Heart left ventricle (tissue), 16 donors: ENCODE results near the gene FOSL2. TPM values are rescaled to one million over a fixed set of nuclear protein-coding genes. Genes with fewer than 3 reads are reported as not detected.

ENCODE experiments used
- ATAC-seq, 4 donors: fragments of 200-7000 bp; cut with Tn5 transposase; one replicate each; pipeline ENCODE4 v1.9.1; 2020 to 2022; ENCODE audit warnings: moderate library complexity in 4 of 4, mild to moderate bottlenecking in 3 of 4, moderate number of reproducible peaks in 1 of 4
- DNase-seq, 5 donors: peaks; one replicate each; pipeline ENCODE4 v3.0.0-alpha.2; 2020
- H3K27ac ChIP-seq, 12 donors: fragments of 200-600 bp; sonication (generic) in 4 of 12; one replicate each; pipeline versions ENCODE4 v1.5.0 to v1.8.0; 2016 to 2022; ENCODE audit warnings: mild to moderate bottlenecking in 2 of 12
- H3K27me3 ChIP-seq, 9 donors: fragments of 200-600 bp; sonication (generic) in 2 of 9; one replicate each; pipeline versions ENCODE4 v1.5.1 to v1.8.0; 2016 to 2022; ENCODE audit warnings: mild to moderate bottlenecking in 3 of 9
- H3K36me3 ChIP-seq, 9 donors: fragments of 200-600 bp; sonication (generic) in 2 of 9; one replicate each; pipeline versions ENCODE4 v1.5.0 to v1.8.0; 2018 to 2022; ENCODE audit warnings: mild to moderate bottlenecking in 2 of 9
- H3K4me1 ChIP-seq, 12 donors: fragments of 200-600 bp; sonication (generic) in 4 of 12; one replicate each; pipeline versions ENCODE4 v1.5.0 to v1.8.0; 2016 to 2022; ENCODE audit warnings: mild to moderate bottlenecking in 3 of 12
- H3K4me3 ChIP-seq, 12 donors: fragments of 200-600 bp; sonication (generic) in 4 of 12; one replicate each; pipeline versions ENCODE4 v1.5.0 to v1.8.0; 2017 to 2022; ENCODE audit warnings: mild to moderate bottlenecking in 9 of 12, moderate library complexity in 4 of 12
- H3K9me3 ChIP-seq, 12 donors: fragments of 200-600 bp; sonication (generic) in 4 of 12; one replicate each; pipeline versions ENCODE4 v1.5.0 to v1.8.0; 2016 to 2022; ENCODE audit warnings: mild to moderate bottlenecking in 1 of 12
- POLR2A ChIP-seq, 2 donors: fragments of 450-650 bp; IDR thresholded peaks; one replicate each; pipeline ENCODE4 v1.6.1; 2017; ENCODE audit warnings: antibody characterized with exemption in 2 of 2, mild to moderate bottlenecking in 2 of 2, moderate library complexity in 2 of 2
- WGBS, 4 donors: extraction: QIAGEN DNeasy Blood & Tissue Kit in 2 of 4; methylation state at CpG; one replicate each; pipeline versions ENCODE4 v1.1.5 to v1.1.7; 2013 to 2018; 5-methylcytosine and 5-hydroxymethylcytosine counted together
- intact Hi-C, 10 donors: fragments of 100-400 bp; cut with DNase I; formaldehyde crosslinking; loops; one replicate each; pipeline versions ENCODE4 v1.11.1 to v1.14.2; 2022
- polyA plus RNA-seq, 2 donors: library from polyadenylated mRNA; stranded (reverse); fragments of 200-250 nt; gene quantifications; one replicate each; pipeline ENCODE4 v1.2.3, GENCODE V29; 2013
- total RNA-seq, 9 donors: library from RNA; depleted of rRNA in 2 of 9; stranded (reverse); fragments of >200 nt in 2 of 9; fragmentation: NEBNext Ultra II Directional in 3 of 9; extraction: Animal tissue kit (Norgen Biotek cat#: 25700) in 3 of 9; gene quantifications; one replicate each; pipeline versions ENCODE4 v1.1.0 to v1.2.4, GENCODE V29; 2016 to 2023
- TF ChIP-seq, protein P1 (sequence below), 12 donors: fragments of 200-600 bp; sonication (generic) in 4 of 12; IDR thresholded peaks; one replicate each; pipeline versions ENCODE4 v1.5.0 to v1.8.0; 2018 to 2022; ENCODE audit warnings: antibody characterized with exemption in 12 of 12, mild to moderate bottlenecking in 5 of 12
- donor health status: ischemic (EF 13 %, LVEDD 7.1; RV severe dilation, severe dysfunction).
- donor health status: healthy with polysubstance abuse.
- donor health status: DM: no; HTN: yes; CAD: no.
- donor health status: DM: no; HTN: no; CAD: no.
- donor health status: ischemic (EF 25% LVEDD 6.9; RV normal size, moderate dysfunction).
- donor health status: ischemic (EF 25% LVEDD 5.7; RV mildly dilated, moderate dysfunction).
- donor health status: healthy.
- donor health status: DM: yes; HTN: yes; CAD: no.
- donor health status: ischemic (EF 35%, LVEDD 5.7; RV mildly dilated, moderate dysfunction).
- donor health status: nonischemic (EF 11% LVEDD 7.7; RV severe dilation, severe dysfunction).
- donor health status: DM: yes; HTN: yes; CAD: no.
- donor health status: PGD.
- donor health status: ischemic (EF 29% LVEDD 5.4; RV normal size, mild dysfunction).
- donor health status: nonischemic (EF 23%, LVEDD 6.1; RV moderate dilation, normal function).

The FOSL2 gene
- total and polyA plus RNA-seq, 11 donors = 15.2 to 144 (median 50.2) TPM

DNA sequence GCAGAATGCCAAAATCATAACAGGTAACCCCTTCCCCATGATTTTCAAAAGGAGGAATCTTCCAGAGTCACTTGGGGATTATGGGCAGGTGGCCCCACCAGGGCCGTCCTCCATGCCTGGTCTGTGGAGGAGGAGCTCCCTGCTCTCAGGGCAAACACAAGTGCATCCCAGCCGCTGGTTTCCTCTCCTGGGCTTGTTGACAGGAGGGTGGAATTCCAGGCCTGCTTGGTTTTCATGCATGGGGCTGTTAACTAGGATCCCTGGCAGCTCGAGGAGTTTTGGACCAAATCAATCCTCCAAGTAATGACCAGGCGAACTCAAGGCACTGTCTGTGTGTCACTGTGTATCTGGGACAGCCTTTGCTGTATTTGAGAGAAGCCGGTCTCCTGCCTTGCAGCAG, 45.3 kb downstream of the FOSL2 start:
- TF ChIP-seq POLR2A (IDR thresholded peaks at IDR 0.05) = no peak
- TF ChIP-seq, protein P1, sequence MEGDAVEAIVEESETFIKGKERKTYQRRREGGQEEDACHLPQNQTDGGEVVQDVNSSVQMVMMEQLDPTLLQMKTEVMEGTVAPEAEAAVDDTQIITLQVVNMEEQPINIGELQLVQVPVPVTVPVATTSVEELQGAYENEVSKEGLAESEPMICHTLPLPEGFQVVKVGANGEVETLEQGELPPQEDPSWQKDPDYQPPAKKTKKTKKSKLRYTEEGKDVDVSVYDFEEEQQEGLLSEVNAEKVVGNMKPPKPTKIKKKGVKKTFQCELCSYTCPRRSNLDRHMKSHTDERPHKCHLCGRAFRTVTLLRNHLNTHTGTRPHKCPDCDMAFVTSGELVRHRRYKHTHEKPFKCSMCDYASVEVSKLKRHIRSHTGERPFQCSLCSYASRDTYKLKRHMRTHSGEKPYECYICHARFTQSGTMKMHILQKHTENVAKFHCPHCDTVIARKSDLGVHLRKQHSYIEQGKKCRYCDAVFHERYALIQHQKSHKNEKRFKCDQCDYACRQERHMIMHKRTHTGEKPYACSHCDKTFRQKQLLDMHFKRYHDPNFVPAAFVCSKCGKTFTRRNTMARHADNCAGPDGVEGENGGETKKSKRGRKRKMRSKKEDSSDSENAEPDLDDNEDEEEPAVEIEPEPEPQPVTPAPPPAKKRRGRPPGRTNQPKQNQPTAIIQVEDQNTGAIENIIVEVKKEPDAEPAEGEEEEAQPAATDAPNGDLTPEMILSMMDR (IDR thresholded peaks at IDR 0.05) = no peak

DNA sequence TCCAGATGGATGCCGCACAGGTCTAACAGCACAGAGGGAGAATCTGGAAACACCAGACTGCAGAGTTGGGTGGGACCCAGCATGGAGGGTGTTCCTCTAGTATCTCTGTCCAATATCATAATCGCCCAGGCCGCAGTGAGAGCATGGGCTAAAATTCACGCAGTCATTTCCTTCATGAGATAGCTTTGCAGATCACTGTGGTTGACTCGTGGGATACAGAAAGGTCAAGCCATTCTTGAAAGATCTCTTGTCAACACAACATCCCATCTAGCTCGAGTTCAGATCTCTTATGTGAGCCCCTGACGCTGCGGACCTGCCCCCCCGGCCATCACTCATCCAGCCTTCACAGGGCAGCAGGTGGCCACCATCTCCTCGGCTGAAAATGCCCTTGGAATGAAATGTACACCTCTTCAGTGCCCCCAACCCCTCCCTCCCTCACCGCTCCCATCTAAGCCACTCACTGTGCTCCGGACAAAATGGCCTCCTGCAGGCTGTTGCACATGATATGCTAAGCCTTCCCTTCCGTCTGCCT, 45.9 kb downstream of the FOSL2 start:
- ATAC-seq (no peak), DNase-seq (no peak)
- peaks cover 0 to 3% (median 0%) of the 10 kb centered on the region in 12 donors for H3K9me3 ChIP-seq
- H3K27ac ChIP-seq = no peak overlapping the region
- TF ChIP-seq, protein P1 (IDR thresholded peaks at IDR 0.05) = no peak
- no peak for TF ChIP-seq POLR2A (IDR thresholded peaks at IDR 0.05)
- H3K4me1 ChIP-seq = peaks cover 0 to 12% (median 0%) of the 10 kb centered on the region in 12 donors
- intact Hi-C loops = no loop called here
- no peaks in the 10 kb centered on the region for H3K36me3 ChIP-seq
- WGBS, 4 donors = 79 to 84% (median 83%) methylated on average over 9 to 13 of the region's 13 CpGs
- no peak overlapping the region for H3K4me3 ChIP-seq
- no peaks in the 10 kb centered on the region for H3K27me3 ChIP-seq

More for the DNA sequence above, 45.3 kb downstream of the FOSL2 start:
- ATAC-seq = peak in 2 of 4 donors; percentile 28 to 61
- Histone ChIP-seq H3K27ac (no peak overlapping the region), H3K36me3 (no peaks in the 10 kb centered on the region), H3K9me3 (peaks cover 0 to 9% (median 0%) of the 10 kb centered on the region in 12 donors), H3K27me3 (no peaks in the 10 kb centered on the region), H3K4me1 (peaks cover 0 to 12% (median 0%) of the 10 kb centered on the region in 12 donors), H3K4me3 (no peak overlapping the region)
- DNase-seq = no peak
- 62 to 75% (median 70%) methylated on average over 2 to 5 of the region's 5 CpGs for WGBS, 4 donors
- intact Hi-C loops = no loop called here

DNA sequence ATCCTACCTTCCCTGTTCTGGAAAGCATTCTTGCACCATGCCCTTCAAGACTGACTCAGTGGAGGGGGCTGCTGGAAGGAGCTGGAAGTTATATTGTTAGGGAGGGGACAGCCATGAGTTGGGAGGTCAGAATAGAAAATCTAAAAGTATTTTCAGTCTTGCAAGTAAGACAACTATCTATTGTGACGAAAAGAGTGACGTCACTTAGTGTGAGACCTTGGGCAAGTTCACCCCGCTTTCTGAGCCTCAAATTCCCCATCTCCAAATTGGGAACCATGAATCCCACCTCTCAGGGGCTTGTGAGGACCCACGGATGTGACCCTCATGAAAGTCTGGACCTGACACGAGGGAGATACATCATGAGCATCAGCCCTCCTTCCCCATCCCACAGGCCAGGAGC, 46.5 kb downstream of the FOSL2 start:
- 66 to 89% (median 84%) methylated on average over 5 of the region's 5 CpGs for WGBS, 4 donors
- DNase-seq (no peak), ATAC-seq (no peak)
- H3K27ac ChIP-seq = no peak overlapping the region
- TF ChIP-seq, protein P1 (IDR thresholded peaks at IDR 0.05) = no peak
- no peak for TF ChIP-seq POLR2A (IDR thresholded peaks at IDR 0.05)
- H3K4me3 ChIP-seq = no peak overlapping the region
- H3K36me3 ChIP-seq = no peaks in the 10 kb centered on the region
- H3K9me3 ChIP-seq = no peaks in the 10 kb centered on the region
- intact Hi-C loops = no loop called here
- H3K4me1 ChIP-seq = peaks cover 0 to 12% (median 0%) of the 10 kb centered on the region in 12 donors
- H3K27me3 ChIP-seq = no peaks in the 10 kb centered on the region

DNA sequence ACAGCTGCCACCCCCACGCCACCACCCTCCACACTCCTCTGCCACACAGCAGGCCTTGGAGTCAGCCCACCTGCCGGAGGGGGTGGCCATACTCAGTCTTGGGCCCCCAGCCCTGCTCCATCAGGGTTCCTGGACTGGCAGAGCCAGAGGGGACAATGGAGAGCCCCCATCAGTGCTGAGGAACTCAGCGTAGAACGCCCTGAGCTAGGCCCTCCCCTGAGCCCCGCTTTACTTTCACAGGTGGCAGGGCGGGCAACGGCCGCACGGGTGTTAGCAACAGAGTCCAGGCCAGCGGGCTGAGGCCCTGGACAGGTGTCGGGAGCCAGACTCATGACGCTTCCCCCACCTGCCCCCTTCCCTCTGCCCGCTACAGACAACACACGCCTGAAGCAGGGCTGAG, 47.1 kb downstream of the FOSL2 start:
- peaks cover 0 to 12% (median 0%) of the 10 kb centered on the region in 12 donors for H3K4me1 ChIP-seq
- DNase-seq = no peak
- no peak overlapping the region for H3K27ac ChIP-seq
- H3K4me3 ChIP-seq = no peak overlapping the region
- H3K9me3 ChIP-seq = no peaks in the 10 kb centered on the region
- H3K36me3 ChIP-seq = no peaks in the 10 kb centered on the region
- TF ChIP-seq, protein P1 (IDR thresholded peaks at IDR 0.05) = no peak
- TF ChIP-seq POLR2A (IDR thresholded peaks at IDR 0.05) = no peak
- WGBS, 4 donors = 91 to 96% (median 93%) methylated on average over 14 of the region's 14 CpGs
- intact Hi-C loops = no loop called here
- ATAC-seq = no peak
- H3K27me3 ChIP-seq = no peaks in the 10 kb centered on the region
